SK-N-SH treated with all-trans-retinoic acid at 6 μM for 48 hours (cell line): Measurements from ENCODE around the gene DIAPH3.

Source experiments
- ATAC-seq: fragments of 200-7000 bp; cut with Tn5 transposase; 3 replicates; pipeline ENCODE4 v1.9.1; 2020; ENCODE audit warnings: mild to moderate bottlenecking, moderate library complexity
- ARNTL ChIP-seq: fragments of 450-650 bp; formaldehyde crosslinking; IDR thresholded peaks from 2 replicates; pipeline ENCODE4 v1.5.0; 2020; ENCODE audit warnings: low read depth, mild to moderate bottlenecking, moderate library complexity, borderline replicate concordance
- BACH2 ChIP-seq: fragments of 250-450 bp; sonication (Bioruptor Pico); IDR thresholded peaks from 2 replicates; pipeline ENCODE4 v1.9.0; 2021; ENCODE audit warnings: mild to moderate bottlenecking, borderline replicate concordance
- CSDC2 ChIP-seq: fragments of 250-450 bp; sonication (Bioruptor Pico); IDR thresholded peaks from 2 replicates; pipeline ENCODE4 v1.5.0; 2020; ENCODE audit warnings: mild to moderate bottlenecking, moderate library complexity
- ESRRG ChIP-seq: fragments of 250-450 bp; sonication (Bioruptor Pico); IDR thresholded peaks from 2 replicates; pipeline ENCODE4 v1.6.1; 2021; ENCODE audit warnings: mild to moderate bottlenecking
- GLIS3 ChIP-seq: fragments of 250-450 bp; sonication (Bioruptor Pico); IDR thresholded peaks from 2 replicates; pipeline ENCODE4 v1.5.0; 2020; ENCODE audit warnings: mild to moderate bottlenecking, moderate library complexity
- ISL1 ChIP-seq: fragments of 250-450 bp; sonication (Bioruptor Pico); IDR thresholded peaks from 2 replicates; pipeline ENCODE4 v2.1.2; 2022; ENCODE audit warnings: mild to moderate bottlenecking, moderate library complexity
- OSR1 ChIP-seq: fragments of 250-450 bp; sonication (Bioruptor Pico); IDR thresholded peaks from 2 replicates; pipeline ENCODE4 v1.8.0; 2022; ENCODE audit warnings: moderate library complexity, mild to moderate bottlenecking, inconsistent platforms
- PPARA ChIP-seq: fragments of 250-450 bp; sonication (Bioruptor Pico); IDR thresholded peaks from 2 replicates; pipeline ENCODE4 v1.5.0; 2020; ENCODE audit warnings: mild to moderate bottlenecking, borderline replicate concordance
- RARB ChIP-seq: fragments of 250-450 bp; sonication (Bioruptor Pico); IDR thresholded peaks from 2 replicates; pipeline ENCODE4 v1.8.0; 2021; ENCODE audit warnings: mild to moderate bottlenecking, moderate library complexity
- SNAI2 ChIP-seq: fragments of 250-450 bp; sonication (Bioruptor Pico); IDR thresholded peaks from 2 replicates; pipeline ENCODE4 v1.5.0; 2020; ENCODE audit warnings: mild to moderate bottlenecking, moderate library complexity
- TOX ChIP-seq: fragments of 250-450 bp; sonication (Bioruptor Pico); IDR thresholded peaks from 2 replicates; pipeline ENCODE4 v1.8.0; 2021; ENCODE audit warnings: mild to moderate bottlenecking, moderate library complexity, borderline replicate concordance
- ZFP3 ChIP-seq: fragments of 250-450 bp; sonication (Bioruptor Pico); IDR thresholded peaks from 2 replicates; pipeline ENCODE4 v1.5.0; 2020; ENCODE audit warnings: mild to moderate bottlenecking, moderate library complexity
- ZFP30 ChIP-seq: fragments of 450-650 bp; formaldehyde crosslinking; IDR thresholded peaks from 2 replicates; pipeline ENCODE4 v1.5.0; 2022; ENCODE audit warnings: mild to moderate bottlenecking, moderate library complexity
- ZNF565 ChIP-seq: fragments of 450-650 bp; formaldehyde crosslinking; conservative IDR thresholded peaks from 2 replicates; pipeline ENCODE4 v1.5.0; 2020; ENCODE audit warnings: low read depth, mild to moderate bottlenecking, moderate library complexity
- ZNF70 ChIP-seq: fragments of 450-650 bp; formaldehyde crosslinking; IDR thresholded peaks from 2 replicates; pipeline ENCODE4 v1.5.0; 2020; ENCODE audit warnings: mild to moderate bottlenecking, moderate library complexity
- TF ChIP-seq, protein P1 (sequence below): fragments of 250-450 bp; sonication (Bioruptor Pico); IDR thresholded peaks from 2 replicates; pipeline ENCODE4 v1.5.1; 2021; ENCODE audit warnings: mild to moderate bottlenecking, moderate library complexity
- TF ChIP-seq, protein P2 (sequence below): fragments of 250-450 bp; sonication (Bioruptor Pico); IDR thresholded peaks from 2 replicates; pipeline ENCODE4 v1.5.0; 2020; ENCODE audit warnings: mild to moderate bottlenecking, moderate library complexity
- TF ChIP-seq, protein P3 (sequence below): fragments of 250-450 bp; sonication (Bioruptor Pico); IDR thresholded peaks from 2 replicates; pipeline ENCODE4 v1.8.0; 2021; ENCODE audit warnings: low read depth, mild to moderate bottlenecking, moderate library complexity, borderline replicate concordance

Gene DIAPH3

DNA sequence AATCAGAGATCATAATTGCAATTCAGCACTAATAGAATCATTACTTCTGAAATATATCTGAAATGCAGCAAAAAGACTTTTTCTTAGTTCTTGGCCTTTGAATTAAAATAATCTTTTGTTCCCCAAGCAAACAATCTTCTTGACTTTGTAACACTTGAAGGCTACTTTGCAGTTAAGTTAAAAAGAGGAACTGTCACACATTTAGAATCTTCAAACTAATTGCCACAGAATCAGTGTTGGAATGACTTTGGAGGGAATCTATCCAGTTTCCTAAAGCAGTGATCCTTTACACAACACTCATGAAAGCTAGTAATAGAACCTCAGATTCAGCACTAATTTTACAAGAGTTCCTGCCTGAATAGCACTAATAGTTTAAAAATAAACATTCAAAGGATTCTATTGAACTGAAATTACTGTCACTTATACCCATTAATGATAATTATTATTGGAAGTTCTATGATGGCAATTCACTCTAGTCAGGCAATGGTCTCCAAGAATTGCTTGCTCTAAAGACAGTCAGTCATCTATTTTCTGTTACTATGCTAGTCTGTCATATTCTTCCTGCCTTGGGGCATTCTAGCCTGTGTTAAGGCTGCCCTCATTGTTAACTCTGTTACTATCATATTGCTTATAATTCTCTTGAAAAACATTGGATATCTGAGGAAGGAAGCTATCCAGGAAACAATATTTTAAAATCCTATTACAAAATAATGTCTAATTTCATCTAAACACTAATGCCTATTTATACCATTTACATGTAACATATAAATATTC is 362.4 kb downstream of the DIAPH3 start:
- no peak for ATAC-seq
- no peak for TF ChIP-seq ZFP3
- no peak for TF ChIP-seq CSDC2
- no peak for TF ChIP-seq ZNF565 (CRISPR knock-in tag)
- no peak for TF ChIP-seq ZNF70 (CRISPR knock-in tag)
- TF ChIP-seq, protein P1, sequence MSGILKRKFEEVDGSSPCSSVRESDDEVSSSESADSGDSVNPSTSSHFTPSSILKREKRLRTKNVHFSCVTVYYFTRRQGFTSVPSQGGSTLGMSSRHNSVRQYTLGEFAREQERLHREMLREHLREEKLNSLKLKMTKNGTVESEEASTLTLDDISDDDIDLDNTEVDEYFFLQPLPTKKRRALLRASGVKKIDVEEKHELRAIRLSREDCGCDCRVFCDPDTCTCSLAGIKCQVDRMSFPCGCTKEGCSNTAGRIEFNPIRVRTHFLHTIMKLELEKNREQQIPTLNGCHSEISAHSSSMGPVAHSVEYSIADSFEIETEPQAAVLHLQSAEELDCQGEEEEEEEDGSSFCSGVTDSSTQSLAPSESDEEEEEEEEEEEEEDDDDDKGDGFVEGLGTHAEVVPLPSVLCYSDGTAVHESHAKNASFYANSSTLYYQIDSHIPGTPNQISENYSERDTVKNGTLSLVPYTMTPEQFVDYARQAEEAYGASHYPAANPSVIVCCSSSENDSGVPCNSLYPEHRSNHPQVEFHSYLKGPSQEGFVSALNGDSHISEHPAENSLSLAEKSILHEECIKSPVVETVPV (CRISPR knock-in tag): no peak

DNA sequence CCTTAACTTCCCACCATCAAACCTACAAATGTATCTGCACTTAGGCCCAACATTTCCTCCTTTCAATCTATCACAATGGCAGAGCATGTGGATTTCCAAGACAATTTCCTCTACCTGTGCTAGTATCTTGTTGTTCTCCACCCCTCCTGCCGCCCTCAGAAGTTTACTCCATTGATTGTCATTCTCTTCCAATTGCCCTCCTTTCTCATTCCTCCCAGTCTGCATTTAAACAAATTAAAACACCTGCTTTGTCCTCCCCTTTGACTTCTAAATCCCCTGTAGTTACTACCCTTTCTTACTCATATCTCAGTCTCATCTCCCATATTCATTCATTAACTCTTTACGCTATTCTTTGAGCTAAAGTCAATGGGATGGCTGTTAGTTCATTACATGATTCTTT is 370.6 kb downstream of the DIAPH3 start:
- no peak for ATAC-seq
- TF ChIP-seq SNAI2 (CRISPR knock-in tag): no peak
- TF ChIP-seq, protein P2, sequence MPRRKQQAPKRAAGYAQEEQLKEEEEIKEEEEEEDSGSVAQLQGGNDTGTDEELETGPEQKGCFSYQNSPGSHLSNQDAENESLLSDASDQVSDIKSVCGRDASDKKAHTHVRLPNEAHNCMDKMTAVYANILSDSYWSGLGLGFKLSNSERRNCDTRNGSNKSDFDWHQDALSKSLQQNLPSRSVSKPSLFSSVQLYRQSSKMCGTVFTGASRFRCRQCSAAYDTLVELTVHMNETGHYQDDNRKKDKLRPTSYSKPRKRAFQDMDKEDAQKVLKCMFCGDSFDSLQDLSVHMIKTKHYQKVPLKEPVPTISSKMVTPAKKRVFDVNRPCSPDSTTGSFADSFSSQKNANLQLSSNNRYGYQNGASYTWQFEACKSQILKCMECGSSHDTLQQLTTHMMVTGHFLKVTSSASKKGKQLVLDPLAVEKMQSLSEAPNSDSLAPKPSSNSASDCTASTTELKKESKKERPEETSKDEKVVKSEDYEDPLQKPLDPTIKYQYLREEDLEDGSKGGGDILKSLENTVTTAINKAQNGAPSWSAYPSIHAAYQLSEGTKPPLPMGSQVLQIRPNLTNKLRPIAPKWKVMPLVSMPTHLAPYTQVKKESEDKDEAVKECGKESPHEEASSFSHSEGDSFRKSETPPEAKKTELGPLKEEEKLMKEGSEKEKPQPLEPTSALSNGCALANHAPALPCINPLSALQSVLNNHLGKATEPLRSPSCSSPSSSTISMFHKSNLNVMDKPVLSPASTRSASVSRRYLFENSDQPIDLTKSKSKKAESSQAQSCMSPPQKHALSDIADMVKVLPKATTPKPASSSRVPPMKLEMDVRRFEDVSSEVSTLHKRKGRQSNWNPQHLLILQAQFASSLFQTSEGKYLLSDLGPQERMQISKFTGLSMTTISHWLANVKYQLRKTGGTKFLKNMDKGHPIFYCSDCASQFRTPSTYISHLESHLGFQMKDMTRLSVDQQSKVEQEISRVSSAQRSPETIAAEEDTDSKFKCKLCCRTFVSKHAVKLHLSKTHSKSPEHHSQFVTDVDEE (CRISPR knock-in tag): no peak
- no peak for TF ChIP-seq ESRRG (CRISPR knock-in tag)
- no peak for TF ChIP-seq ZNF70 (CRISPR knock-in tag)
- TF ChIP-seq GLIS3: no peak
- TF ChIP-seq, all 23 proteins: peak for 0

DNA sequence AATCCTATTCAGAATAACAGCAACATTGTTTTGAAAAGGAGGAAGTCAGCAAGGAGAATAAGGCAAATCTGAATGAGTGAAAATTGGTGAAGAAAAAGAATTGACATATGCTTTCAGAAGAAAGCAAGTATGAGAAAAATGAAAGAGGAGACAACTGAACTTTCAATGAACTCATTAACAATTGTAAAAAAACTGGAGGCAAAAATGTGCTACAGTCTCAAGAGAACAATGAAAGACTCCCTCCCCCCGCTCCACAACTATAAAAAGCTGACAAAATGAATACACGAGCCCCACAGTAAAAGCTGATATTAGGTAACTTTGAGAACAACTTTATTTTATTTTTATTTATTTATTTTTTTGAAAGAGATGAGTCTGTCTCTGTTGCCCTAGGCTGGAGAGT is 373.1 kb downstream of the DIAPH3 start:
- ATAC-seq: 0 out of 3 replicates have a peak, but pooled peaks have one; percentile 28
- TF ChIP-seq ZNF70 (CRISPR knock-in tag): no peak
- TF ChIP-seq ZNF565 (CRISPR knock-in tag): no peak
- TF ChIP-seq, protein P1 (CRISPR knock-in tag): no peak
- no peak for TF ChIP-seq RARB (CRISPR knock-in tag)
- TF ChIP-seq, protein P3, sequence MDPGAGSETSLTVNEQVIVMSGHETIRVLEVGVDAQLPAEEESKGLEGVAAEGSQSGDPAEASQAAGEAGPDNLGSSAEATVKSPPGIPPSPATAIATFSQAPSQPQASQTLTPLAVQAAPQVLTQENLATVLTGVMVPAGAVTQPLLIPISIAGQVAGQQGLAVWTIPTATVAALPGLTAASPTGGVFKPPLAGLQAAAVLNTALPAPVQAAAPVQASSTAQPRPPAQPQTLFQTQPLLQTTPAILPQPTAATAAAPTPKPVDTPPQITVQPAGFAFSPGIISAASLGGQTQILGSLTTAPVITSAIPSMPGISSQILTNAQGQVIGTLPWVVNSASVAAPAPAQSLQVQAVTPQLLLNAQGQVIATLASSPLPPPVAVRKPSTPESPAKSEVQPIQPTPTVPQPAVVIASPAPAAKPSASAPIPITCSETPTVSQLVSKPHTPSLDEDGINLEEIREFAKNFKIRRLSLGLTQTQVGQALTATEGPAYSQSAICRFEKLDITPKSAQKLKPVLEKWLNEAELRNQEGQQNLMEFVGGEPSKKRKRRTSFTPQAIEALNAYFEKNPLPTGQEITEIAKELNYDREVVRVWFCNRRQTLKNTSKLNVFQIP (CRISPR knock-in tag): no peak
- TF ChIP-seq CSDC2: no peak
- no peak for TF ChIP-seq ZFP30 (CRISPR knock-in tag)

DNA sequence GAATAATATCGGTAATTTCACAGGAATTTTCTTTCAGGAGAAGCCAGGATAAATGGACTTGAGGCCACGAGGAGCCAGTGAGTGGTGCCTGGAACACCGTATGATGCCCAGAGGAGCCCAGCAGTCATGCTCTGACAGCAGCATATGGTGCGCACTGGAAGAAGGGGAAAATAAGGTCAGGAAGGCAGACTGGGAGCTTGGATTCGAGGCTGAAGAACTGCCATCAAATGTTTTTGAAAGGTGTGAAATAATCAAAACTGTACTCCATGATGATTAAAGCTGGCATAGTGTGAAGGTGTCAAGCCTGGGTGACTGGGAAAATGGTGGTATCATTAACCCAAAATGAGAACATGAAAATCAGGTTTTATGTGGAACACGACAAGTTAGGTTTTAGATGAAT is 374.2 kb downstream of the DIAPH3 start:
- no peak for ATAC-seq
- TF ChIP-seq OSR1 (no peak), ZNF565 (CRISPR knock-in tag) (no peak), SNAI2 (CRISPR knock-in tag) (no peak), GLIS3 (no peak), BACH2 (CRISPR knock-in tag) (no peak), ARNTL (CRISPR knock-in tag) (no peak)
- TF ChIP-seq, protein P1 (CRISPR knock-in tag): no peak

DNA sequence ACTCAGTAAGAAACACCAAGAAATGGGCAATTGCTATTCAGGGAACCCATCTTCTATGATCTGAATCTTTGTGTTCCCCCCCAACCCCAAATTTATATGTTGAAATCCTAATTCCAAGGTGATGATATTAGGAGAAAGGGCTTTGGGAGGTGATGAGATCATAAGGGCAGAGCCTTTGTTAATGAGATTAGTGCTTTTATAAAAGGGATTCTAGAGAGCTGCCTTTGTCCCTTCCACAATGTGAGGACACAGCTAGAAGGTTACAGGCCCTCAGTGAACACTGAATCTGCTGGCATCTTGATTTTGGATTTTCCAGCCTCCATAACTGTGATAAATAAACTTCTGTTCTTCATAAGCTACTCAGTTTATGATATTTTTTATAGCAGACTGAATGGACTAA is 376.0 kb downstream of the DIAPH3 start:
- ATAC-seq: no peak
- TF ChIP-seq PPARA (no peak), CSDC2 (no peak), TOX (CRISPR knock-in tag) (no peak), ISL1 (CRISPR knock-in tag) (no peak), ZFP30 (CRISPR knock-in tag) (no peak)
